Progenitor cell of endocrine pancreas (in vitro differentiated cells): ENCODE data around the gene ATP2C1. TPM values are rescaled to one million over a fixed set of nuclear protein-coding genes. Genes with fewer than 3 reads are reported as not detected.

Source experiments
- DNase-seq: peaks from one replicate; pipeline ENCODE4 v3.0.0; 2021; ENCODE audit warnings: low spot score; ENCODE audit not compliant: unreplicated experiment
- H3K27ac Mint-ChIP-seq: 2 replicates; pipeline ENCODE4 v1.8.0; 2021; ENCODE audit warnings: mild to moderate bottlenecking, moderate library complexity, mixed read lengths
- H3K27me3 Mint-ChIP-seq: 2 replicates; pipeline ENCODE4 v1.8.0; 2021; ENCODE audit warnings: mixed read lengths
- H3K36me3 Mint-ChIP-seq: 2 replicates; pipeline ENCODE4 v1.8.0; 2022; ENCODE audit warnings: mixed read lengths; ENCODE audit not compliant: insufficient read depth
- H3K4me1 Mint-ChIP-seq: 2 replicates; pipeline ENCODE4 v1.8.0; 2021; ENCODE audit warnings: low read depth, mixed read lengths
- H3K4me3 Mint-ChIP-seq: 2 replicates; pipeline ENCODE4 v1.8.0; 2021; ENCODE audit warnings: low read depth, mild to moderate bottlenecking, moderate library complexity, mixed read lengths
- H3K9me3 Mint-ChIP-seq: 2 replicates; pipeline ENCODE4 v1.8.0; 2021; ENCODE audit warnings: low read depth, mixed read lengths
- total RNA-seq: library from RNA; stranded (reverse); gene quantifications from 2 replicates; pipeline ENCODE4 v1.2.1, GENCODE V29; 2021
- TF ChIP-seq, protein P1 (sequence below): fragments of 200-600 bp; sonication (generic); IDR thresholded peaks from one replicate; pipeline ENCODE4 v1.5.0; 2021; ENCODE audit warnings: antibody characterized with exemption, mild to moderate bottlenecking; ENCODE audit not compliant: unreplicated experiment

The ATP2C1 gene
- total RNA-seq, 1 donor from 2014 or later: 83.5 TPM

GRCh38 chr3:130939753-130940152 is 45.9 kb downstream of the ATP2C1 start:
- no peak overlapping the region for H3K4me3 Mint-ChIP-seq
- TF ChIP-seq, protein P1, sequence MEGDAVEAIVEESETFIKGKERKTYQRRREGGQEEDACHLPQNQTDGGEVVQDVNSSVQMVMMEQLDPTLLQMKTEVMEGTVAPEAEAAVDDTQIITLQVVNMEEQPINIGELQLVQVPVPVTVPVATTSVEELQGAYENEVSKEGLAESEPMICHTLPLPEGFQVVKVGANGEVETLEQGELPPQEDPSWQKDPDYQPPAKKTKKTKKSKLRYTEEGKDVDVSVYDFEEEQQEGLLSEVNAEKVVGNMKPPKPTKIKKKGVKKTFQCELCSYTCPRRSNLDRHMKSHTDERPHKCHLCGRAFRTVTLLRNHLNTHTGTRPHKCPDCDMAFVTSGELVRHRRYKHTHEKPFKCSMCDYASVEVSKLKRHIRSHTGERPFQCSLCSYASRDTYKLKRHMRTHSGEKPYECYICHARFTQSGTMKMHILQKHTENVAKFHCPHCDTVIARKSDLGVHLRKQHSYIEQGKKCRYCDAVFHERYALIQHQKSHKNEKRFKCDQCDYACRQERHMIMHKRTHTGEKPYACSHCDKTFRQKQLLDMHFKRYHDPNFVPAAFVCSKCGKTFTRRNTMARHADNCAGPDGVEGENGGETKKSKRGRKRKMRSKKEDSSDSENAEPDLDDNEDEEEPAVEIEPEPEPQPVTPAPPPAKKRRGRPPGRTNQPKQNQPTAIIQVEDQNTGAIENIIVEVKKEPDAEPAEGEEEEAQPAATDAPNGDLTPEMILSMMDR: no peak
- no peaks in the 10 kb centered on the region for H3K4me1 Mint-ChIP-seq
- peaks cover 15% of the 10 kb centered on the region for H3K36me3 Mint-ChIP-seq
- no peaks in the 10 kb centered on the region for H3K9me3 Mint-ChIP-seq
- no peaks in the 10 kb centered on the region for H3K27me3 Mint-ChIP-seq
- no peak overlapping the region for H3K27ac Mint-ChIP-seq
- no peak for DNase-seq

- Mint-ChIP-seq H3K27ac (no peak overlapping the region), H3K9me3 (no peaks in the 10 kb centered on the region), H3K36me3 (peaks cover 25% of the 10 kb centered on the region), H3K4me1 (no peaks in the 10 kb centered on the region), H3K4me3 (no peak overlapping the region), H3K27me3 (no peaks in the 10 kb centered on the region)
- TF ChIP-seq, protein P1: no peak
- DNase-seq: no peak
Observed at GRCh38 chr3:130941793-130942192, 47.9 kb downstream of the ATP2C1 start.

DNA sequence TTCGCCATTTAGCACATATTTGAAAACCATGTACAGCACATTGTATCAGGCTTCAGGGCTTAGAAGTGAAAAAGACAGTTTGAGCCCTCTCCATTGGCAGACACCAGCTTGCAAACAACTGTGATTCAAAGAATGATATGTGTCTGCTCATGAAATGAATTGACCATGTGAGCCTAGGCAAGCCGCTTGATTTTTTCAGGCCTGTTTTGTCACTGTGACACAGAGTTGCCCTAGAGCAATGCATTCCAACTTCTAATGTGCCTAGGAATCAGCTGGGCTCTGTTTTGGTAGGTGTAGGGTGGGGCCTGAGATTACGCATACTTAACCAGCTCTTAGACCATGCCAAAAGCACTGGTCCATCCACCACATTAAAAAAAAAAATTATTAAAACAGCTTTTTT is 53.0 kb downstream of the ATP2C1 start:
- DNase-seq: no peak
- no peak overlapping the region for H3K27ac Mint-ChIP-seq
- H3K27me3 Mint-ChIP-seq: no peaks in the 10 kb centered on the region
- H3K36me3 Mint-ChIP-seq: peaks cover 29% of the 10 kb centered on the region
- TF ChIP-seq, protein P1: no peak
- H3K4me3 Mint-ChIP-seq: no peak overlapping the region
- H3K4me1 Mint-ChIP-seq: no peaks in the 10 kb centered on the region
- no peaks in the 10 kb centered on the region for H3K9me3 Mint-ChIP-seq

- Mint-ChIP-seq H3K9me3 (no peaks in the 10 kb centered on the region), H3K4me1 (peaks cover 4% of the 10 kb centered on the region), H3K27me3 (no peaks in the 10 kb centered on the region), H3K27ac (no peak overlapping the region), H3K36me3 (peaks cover 27% of the 10 kb centered on the region), H3K4me3 (no peak overlapping the region)
- DNase-seq: no peak
- TF ChIP-seq, protein P1: no peak
Observed at GRCh38 chr3:130948001-130948773, 54.3 kb downstream of the ATP2C1 start.

DNA sequence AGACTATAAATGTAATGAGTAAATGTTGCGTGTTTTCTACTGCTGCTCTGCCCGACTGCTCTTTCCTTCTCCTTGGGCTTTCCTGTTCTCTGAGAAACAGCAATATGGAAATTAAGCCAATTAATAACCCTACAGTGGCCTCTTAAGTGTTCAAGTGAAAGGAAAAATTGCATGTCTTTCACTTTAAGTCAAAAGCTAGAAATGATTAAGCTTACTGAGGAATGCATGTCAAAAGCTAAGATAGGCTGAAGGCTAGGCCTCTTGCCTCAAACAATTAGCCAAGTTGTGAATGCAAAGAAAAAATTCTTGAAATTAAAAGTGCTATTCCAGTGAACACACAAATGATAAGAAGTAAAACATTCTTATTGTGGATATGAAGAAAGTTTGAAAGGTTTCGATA is 55.0 kb downstream of the ATP2C1 start:
- TF ChIP-seq, protein P1: no peak
- Mint-ChIP-seq H3K4me3 (no peak overlapping the region), H3K36me3 (peaks cover 30% of the 10 kb centered on the region), H3K4me1 (peaks cover 4% of the 10 kb centered on the region), H3K9me3 (no peaks in the 10 kb centered on the region), H3K27me3 (no peaks in the 10 kb centered on the region), H3K27ac (no peak overlapping the region)
- DNase-seq: no peak
